ENCODE data around the gene CPXCR1.
"Not testable (repeated sequence)": the region's sequence is repeated elsewhere in the genome, so short reads cannot be mapped to it uniquely, and the experiment has no call there.

CPXCR1 gene

DNA sequence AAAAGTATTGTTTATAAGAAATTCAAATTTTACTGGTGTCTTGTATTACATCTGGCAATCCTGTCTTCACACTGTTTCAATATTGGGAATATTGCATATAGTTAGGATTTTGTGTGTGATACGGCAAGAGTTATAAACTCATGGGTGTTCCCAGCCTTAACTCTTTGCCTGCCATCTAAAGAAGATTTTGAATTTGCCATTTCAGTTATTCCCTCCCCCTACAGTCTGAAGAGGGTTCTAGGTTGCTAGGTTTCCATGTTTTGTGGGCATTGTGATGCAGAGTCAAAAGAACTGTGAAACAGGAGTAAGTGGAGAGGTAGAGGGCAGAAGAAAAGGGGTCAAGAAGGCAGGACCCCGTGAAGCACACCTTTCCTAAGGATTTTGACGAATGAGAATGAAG, at the start of gene CPXCR1:
Gene CPXCR1, plus strand, starts transcription at position 301 of the 400 bp plus-strand sequence. CDS start 6,190 bp downstream, outside the sequence.
- no peak for DNase-seq (ENCODE audit: low read depth)

GRCh38 chrX:88735835-88736234, 11.2 kb upstream of the CPXCR1 start:
- DNase-seq (ENCODE audit: low read depth), result no peak

GRCh38 chrX:88746215-88746614, 810 bp upstream of the CPXCR1 start:
- not testable (repeated sequence) for DNase-seq (ENCODE audit: low read depth)

GRCh38 chrX:88752339-88752738, 5.3 kb downstream of the CPXCR1 start:
- not testable (repeated sequence) for DNase-seq (ENCODE audit: low read depth)

DNA sequence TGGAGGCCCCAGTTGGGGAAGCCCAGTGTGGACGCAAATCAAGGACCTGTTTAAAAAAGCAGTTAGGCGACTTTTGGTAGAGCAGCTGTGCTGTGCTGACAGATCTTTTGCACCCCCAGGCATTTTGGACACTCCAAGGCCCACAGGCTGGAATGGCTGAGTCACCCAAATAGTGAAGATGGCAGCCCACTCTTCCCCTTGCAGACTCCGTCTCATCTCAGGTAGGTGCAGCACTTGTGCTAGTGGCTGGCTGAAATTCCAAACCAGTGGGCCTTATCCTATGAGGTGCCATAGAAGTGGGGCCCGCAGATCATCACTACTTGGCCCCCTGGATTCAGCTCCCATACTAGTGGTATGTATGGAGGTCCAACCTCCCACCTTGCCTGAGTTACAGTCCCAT, 42.8 kb downstream of the CPXCR1 start:
- DNase-seq (ENCODE audit: low read depth), result no peak

Measured in activated T-helper 1 cell treated with Interleukin-2 at 50 U/mL for 16 hours (primary cell).